ENCODE data around the gene HACD2.
A peak's percentile ranks its signal among the peaks of the same experiment; 100 is the strongest.

The HACD2 gene

DNA sequence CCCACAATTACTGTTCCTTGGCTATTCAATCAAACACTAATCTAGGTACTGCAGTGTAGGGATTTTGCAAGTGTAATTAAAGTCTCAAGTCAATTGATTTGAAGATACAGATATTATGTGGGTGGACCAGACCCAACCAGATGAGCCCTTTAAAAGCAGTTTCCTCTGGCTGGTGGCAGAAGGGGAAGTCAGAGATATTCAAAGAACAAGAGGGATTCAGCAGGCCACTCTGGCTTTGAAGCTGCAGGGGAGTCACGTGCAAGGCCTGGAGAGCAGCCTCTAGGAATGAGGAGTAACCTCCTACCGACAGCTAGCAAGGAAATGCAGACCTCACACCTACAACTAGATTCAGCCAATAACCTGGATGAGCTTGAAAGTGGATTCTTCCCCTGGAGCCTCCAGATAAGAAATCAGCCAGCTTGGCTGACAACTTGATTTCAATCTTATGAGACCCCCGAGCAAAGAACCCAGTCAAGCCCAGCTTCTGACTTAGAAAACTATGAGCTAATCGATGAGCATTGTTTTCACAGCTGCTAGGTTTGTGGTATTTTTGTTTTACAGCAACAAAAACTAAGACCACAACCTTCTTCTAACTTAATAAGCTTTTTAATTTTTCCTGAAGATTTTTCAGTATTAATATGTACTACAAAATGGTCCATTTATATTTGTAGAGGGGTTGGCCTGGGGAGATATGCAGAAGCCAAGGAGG, 13.4 kb downstream of the HACD2 start:
- DNase-seq, result peak in 3 of 56 donors; percentile 6 to 10 (median 7)

DNA sequence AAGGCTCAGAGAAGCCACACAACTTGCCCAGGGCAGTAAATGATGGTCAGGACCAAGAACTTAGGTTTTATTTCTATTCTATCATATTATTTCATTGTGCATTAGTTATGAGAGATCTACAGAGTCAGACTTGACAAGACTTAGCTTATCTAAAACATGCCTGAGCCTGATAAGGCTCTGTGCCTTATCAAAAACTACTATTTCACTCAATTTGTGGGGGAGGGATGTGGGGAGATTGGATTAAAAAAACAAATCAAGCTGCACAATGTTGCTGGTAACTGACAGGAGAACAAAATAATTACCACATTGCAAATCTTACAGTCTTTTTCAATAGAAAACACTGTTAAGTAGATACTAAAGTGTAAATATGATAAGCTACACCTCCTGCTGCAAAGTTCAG, 16.0 kb downstream of the HACD2 start:
- no peak for DNase-seq

DNA sequence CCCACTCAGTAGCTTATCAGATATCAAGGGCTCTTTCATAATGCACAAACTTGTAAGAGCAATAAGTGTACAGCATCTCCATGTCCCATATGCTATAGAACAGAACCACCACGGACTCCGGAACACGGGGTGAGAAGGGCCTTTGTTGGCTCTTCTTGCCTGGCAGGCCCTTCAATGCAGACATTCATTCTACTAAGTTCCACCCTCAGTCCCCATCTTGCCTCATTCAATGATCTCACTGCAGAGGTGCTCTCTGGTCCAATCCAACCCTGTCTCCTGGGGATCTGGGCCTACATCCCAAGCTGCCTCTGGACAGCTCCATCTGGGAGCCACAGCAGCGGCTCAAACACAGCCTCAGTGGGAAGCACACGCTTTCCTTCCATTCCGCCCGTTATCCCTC, 16.8 kb downstream of the HACD2 start:
- DNase-seq, result peak in 38 of 56 donors; percentile 17 to 76 (median 42)

DNA sequence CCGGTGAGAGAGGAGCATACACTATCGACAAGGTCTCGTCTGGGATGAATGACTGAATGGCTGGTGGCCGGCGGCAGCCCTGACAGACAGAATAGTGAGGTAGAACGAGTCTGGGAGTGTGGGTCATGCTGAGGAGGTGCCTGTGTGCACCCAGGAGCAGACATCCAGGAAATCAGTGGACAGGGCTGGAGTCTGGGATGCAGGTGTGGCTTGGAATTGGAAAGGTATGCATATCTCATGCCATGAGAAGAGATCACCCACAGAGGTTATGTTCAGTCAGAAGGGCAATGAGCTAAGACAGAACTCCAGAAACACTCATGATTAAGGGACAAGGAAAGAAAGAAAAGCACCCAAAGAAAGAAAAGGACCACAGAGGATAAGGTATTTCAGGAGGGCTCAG, 20.8 kb downstream of the HACD2 start:
- no peak for DNase-seq

DNA sequence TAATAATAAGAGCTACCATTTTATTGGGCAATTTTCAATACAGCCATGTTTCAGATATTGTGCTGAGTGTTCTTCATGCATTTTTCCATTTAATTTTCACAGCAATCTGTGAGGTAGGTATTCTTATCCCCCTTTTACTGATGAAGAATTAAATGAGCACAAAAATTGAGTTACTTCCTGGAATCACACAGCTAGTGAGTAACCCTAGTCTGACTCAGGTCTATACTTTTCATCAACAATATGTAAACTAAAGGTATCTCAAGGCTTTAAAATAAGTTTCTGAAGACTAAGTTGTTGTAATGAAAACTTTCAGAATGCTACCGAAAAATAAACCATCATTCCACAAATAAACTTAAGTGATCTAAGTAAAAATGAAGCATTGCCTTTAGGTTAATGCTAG, 22.3 kb downstream of the HACD2 start:
- DNase-seq, result no peak

DNA sequence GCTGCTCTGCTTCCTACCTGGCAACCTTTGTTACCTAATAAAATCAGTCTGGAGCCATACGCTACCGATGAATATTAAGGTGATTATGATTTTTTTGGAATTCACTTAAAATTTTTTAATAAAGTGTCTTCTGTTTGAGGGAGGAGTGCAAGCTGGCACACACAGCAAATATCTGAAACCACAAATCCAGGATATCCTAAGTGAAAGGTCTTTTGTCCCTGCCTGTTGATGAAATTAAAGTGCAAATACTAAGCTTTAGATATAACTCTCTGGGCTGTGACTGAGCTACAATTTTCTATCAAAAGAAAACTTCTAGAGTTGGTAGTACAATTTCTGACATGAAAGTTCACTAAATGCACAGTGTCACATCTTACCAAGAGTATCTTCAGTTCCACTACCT, 23.7 kb downstream of the HACD2 start:
- no peak for DNase-seq

DNA sequence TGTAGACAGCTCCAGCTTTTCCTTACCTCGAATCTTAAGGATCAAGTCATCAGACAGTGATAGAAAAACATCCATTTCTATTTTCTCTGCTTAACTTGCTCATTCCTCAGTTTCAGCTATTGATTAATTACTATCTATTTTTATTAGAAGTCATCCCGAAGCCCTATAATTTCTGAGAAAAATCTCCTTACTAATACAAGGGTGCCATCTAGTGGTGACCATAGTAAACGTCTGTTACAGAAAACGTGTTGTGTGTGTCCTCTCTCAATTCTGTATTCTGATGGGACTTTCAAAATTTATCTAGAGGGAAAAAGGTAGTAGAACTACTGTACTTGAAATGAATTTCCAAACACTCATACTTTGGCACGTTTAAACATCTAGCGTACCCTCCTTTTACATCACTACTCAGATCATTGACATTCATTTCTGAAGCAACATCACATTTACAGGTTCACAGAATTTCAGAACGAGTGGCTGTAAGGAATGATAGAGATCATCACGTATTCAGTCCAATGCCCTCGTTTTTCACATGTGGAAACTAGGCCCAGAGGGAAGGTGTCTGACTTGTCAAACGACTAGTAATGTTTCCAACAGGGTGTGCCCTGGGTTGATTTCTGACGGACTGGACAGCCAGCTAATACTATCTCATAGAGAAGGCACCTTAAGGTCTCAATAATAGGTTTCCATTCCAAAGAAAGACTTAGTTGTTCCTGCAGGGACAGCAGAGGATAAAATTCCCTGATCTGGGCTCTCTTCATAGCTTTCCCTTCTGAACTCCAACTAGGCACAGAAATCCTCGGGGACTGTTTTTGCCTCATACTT, 25.6 kb downstream of the HACD2 start:
- DNase-seq, result peak in 1 of 56 donors; percentile 3

DNA sequence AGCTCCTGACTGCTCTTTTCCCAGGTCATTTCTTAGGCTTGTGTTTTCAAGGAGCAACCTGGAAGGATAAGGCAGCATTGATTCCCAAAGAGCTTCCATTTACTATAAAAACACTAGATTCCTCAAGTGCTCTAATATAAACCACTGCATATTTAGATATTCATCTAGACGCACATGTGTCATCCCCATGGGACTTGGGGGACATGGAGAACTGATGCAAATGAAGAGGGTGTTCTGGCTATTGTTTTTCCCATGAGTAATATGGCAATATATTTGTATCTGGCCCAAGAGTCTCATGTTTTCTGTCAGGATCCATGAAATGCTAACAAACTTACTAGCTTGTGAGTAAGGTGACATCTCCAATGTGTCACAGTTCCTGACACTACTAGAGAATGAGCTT, 31.3 kb downstream of the HACD2 start:
- no peak for DNase-seq

DNA sequence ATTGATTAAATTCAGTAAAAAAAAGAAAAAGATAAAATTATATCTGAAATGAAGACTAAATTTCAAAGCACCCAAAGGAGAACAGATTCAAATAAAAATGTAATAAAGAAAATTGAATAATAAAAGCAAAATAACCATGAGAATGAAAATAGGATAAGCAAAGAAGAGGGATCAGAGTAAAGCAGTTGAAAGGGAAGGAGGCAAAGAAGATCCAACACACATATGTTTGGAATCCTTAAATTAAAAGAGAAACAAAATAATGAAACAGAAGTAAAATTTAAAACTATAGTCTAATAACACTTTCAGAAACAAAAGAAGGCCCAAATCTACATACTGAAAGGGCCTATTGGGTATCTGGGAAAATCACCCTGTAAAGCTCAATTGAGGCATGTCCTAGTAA, 32.1 kb downstream of the HACD2 start:
- no peak for DNase-seq

DNA sequence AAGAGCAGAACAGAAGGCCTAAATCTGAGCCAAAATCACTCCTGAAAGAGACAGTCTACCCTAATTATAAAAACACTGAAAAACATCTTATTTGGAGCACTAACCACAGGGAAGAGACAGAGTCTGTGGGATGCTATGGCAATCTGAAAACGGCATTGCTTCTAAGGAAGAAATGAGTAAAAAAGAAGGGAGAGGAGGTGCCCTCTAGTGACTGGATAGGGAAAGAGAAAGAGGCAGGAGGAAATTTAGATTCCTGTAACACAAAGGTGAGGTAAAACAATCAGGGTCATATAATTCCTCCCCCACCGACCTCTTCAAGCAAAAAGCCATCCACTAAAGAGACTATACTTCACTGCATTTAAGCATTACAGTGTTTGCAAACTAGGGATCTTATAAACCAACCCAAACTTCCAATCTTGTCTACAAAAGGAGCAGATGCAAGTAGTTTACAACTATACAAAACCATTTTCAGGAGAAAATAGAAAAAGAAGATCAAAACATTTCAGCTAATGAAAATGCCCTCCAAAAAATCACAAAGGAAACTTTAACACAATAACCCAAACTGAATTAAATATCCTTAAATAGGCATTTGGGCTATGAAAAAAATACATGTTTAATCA, 32.6 kb downstream of the HACD2 start:
- no peak for DNase-seq

DNA sequence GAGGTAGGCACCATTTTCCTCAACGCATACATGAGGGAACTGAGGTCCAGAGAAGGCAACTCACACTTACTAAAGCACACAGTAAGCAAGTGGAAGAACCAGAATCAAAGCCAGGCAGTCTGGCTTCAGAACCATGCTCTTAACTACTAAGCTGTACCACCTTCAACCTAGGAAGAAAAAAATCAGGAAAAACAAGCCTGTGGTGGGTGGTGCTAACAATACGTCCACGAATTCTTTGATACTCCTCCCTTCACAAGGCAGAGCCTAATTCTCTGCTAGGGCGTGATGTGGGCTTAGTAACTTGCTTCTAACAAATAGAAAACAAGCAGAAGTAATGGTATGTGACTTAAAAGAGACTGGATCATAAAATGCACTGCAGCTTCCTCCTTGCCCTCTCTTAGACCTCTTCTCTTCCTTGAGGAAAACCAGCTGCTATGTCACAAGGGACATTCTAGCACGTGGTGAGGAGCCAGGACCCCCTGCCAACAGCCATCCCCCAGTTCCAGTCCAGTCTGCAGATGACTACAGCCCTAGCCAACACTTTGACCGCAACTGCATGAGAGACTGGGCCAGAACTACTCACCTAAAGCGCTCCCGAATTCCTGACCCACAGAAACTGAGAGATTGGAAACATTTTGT, 36.9 kb downstream of the HACD2 start:
- no peak for DNase-seq

DNA sequence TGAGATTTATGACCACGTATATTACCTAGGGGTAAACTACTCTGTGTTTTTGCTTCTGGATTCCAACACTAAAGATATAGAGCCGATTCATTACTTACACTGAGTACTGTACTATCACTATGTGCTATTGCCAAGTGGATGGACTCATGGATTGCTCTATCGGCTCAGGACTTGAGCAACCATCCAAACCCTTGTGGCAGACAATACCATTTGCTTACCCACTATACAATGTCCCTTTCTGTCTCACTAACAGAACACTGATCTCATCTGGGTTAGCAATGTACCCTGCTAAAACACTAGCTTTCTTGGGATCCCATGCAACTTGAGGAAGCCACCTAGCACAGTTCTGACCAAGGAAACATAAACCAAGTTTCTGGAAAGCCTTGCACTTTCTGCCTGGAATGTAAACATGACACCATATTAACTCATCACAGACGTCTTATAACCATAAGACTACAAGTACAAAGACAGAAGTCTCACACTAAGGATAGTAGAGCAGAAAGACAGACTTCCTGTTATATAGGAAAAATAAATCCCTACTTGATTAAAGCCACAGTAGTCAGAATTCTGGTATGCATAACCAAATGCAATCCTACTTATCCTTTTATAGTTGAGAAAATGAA, 38.6 kb downstream of the HACD2 start:
- no peak for DNase-seq

DNA sequence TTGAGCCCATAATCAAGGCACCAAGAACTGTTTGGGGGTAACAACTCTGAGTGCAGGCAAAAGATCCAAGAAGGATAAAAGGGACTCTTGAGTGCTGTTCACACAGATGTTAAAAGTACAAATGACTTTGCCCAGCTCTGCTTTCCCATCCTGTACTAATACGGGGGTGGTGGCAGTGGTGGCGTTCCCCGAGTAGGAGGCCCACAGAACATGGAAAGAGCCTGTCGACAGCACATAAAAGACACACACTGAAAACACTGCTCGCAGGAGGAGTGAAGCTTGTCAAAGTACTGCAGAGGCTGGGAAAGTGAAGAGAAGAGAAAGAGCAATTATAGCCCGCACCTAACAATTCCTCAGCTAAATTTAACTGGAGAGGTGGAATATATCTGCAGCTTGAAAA, 40.9 kb downstream of the HACD2 start:
- peak in 28 of 56 donors; percentile 6 to 77 (median 41) for DNase-seq

DNA sequence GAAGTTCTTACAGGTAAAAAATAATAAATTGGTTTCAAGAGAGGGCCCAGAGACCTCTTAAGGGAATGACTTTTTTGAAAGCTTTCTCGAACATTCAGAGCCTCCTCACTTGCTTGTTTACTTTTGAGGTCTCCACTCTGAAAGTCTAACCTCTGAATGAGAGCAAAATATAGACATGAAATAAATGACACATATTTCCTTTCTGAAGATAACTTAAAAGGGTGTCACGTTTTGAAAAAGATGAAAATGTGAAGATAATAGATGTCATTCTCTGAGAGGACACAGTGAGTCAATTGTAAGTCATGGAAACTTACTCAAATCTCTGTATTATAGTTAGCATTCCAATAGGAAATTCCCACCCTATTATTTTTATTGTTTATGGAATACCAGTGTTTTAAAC, 44.6 kb downstream of the HACD2 start:
- no peak for DNase-seq

DNA sequence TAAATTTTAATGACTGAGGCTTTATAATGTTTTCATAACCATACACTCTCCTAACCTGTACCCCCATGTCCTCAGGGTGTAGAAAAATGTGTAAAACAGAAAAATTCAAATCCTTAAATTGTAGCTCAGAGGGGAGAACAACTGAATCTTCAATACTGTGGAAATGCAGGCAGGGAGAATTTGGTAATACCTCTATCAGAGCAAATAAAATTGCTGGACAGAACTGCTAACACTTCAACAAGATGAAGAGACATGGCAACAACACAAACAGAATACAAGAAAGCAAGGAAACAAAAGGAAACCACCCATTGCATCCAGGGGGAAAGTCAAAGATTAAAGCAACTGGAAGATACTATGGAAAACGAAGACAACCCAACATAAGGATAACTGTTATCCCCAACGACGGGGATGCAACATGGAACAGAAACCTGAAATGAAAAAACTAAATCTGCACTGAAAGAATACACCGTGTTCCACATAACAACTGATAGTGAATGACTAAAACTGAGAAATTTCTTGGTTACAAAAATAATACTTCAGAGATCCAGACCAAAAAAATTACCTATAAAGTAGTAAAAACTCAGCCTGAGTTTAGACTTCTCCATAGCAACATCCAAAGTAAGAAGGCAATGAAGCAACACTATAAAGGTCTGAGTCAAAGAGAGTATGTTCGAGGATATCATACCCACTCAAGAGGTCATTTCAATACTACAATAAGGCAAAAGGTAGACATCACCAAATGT, 48.5 kb downstream of the HACD2 start:
- no peak for DNase-seq

DNA sequence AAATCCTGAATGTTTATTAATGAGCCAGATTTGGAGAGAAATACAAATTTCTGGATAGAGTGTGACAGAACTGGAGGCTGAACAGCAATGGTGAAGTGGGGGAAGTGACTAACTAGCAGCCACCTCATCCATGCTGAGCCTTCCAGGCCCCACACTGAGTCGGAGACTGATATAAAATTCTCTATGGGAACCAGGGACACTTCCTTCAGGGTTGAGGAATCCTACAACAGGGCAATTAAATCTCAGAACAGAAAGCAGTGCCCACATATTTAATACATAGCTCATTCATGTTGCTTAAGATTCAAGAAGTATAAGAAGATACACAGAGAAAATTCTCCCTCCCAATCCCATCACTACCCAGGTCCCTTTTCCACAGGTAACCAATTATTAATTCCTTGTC, 49.3 kb downstream of the HACD2 start:
- peak in 5 of 56 donors; percentile 3 to 20 (median 9) for DNase-seq

DNA sequence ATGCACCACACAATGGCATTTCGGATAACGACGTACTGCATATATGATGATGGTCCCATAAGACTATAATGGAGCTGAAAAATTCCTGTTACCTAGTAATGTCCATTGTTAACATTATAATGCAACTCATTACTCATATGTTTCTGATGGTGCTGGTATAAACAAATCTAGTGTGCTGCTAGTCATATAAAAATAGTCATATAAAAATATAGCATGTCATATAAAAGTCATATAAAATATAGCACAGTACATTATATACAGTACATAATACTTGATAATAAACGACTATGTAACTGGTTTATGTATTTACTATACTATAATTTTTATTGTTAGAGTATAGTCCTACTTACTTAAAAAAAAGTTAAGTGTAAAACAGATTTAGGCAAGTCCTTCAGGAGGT, 50.6 kb downstream of the HACD2 start:
- no peak for DNase-seq

DNA sequence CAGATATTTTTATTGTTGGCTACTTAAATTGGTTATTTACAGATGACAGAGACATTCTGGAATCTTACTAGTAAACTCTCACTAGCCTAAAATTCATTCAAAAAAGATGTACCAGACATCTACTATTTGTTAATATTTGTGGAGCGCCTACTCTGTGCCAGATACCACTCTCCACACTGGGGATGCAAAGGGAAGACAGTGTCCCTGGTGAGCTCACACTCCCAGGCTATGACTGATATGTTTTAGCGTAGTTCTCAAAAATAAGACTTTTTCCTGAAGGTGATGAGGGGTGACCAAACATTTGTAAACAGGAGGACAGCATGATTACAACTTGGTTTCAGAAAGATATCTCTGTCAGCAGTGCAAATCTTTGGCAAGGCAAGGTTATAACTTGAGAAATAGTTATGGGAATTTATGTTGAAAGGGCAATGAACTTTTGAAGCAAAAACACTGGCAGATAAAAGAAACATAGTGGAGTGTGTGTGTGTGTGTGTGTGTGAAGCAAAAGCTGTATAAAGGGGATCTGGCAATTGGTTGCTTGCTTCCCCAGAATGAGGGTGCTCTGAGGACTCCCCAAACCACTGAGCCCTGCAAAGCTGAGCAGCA, 51.2 kb downstream of the HACD2 start:
- no peak for DNase-seq

DNA sequence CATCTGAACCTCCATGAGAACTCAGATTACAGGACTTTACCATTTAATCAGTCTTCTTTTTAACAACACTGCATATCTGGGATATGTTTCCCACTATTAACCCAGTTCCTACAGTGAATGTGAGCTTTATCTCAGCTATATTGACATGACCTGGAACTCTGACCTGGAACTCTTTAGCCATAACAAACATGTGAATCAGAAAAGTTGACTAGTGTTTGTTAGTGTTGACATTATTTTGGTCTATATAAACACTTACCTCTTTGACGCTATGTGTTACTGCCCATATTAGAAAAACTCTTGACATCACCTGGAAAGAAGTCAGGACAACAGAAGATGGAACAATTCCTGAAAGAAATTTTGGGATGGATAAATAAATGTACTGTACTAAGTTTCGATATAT, 56.7 kb downstream of the HACD2 start:
- no peak for DNase-seq

DNA sequence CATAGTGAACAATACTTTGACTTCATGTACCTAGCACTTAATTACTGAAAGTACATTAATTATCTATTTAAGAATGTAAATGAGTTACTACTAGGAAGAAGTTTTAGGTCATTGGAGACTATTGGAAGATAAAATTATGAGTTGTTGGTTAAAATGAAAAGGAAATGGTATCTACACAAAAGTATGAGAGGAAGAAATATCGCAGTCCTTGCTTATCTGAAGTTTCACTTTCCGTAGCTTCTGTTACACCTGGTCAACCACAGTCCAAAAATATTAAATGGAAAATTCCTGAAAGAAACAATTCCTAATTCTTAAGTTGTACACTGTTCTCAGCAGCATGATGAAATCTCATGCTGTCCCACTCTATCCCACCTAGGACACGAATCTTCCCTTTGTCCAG, 57.8 kb downstream of the HACD2 start:
- DNase-seq, result no peak
